Fibroblast of skin of left biceps (primary cell): ENCODE data around the gene GLYATL2.

ENCODE experiments used
- DNase-seq, 2 experiments: peaks; one replicate each; pipeline ENCODE4 v3.0.0-alpha.2; 2013; ENCODE audit warnings: low read depth in 2 of 2

GLYATL2 gene

DNA sequence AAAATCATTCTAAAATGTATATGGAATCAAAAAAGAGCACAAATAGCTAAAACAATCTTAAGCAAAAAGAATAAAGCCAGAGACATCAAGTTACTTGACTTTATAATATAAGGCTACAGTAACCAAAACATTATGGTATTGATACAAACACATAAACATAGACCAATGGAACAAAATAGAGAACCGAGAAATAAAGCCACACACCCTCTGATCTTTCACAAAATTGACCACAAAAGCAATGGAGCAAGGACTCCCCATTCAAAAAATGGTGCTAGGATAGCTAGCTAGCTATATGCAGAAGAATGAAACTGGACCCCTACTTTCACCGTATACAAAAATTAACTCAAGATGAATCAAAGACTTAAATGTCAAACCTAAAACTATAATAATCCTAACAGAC, 43.2 kb downstream of the GLYATL2 start:
- DNase-seq = no peak

DNA sequence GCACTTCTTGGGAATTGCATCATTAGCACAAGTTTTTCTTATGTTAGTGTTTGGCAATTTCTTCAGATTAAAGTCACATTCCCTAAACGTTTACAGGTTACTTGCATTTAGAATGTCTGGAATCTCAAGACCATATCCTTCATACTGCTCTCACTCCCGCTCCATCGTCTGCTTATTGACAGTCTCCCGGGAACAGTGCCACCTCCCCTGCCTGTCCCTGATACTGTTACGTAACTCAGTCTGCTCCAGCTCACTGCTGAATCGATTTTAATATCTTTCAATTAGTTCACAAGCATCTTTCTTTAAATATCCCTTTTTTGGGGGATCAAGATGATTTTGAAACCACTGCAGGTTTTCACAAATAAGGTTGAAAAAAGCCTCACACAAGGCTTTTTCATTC, 48.2 kb downstream of the GLYATL2 start:
- no peak for DNase-seq

DNA sequence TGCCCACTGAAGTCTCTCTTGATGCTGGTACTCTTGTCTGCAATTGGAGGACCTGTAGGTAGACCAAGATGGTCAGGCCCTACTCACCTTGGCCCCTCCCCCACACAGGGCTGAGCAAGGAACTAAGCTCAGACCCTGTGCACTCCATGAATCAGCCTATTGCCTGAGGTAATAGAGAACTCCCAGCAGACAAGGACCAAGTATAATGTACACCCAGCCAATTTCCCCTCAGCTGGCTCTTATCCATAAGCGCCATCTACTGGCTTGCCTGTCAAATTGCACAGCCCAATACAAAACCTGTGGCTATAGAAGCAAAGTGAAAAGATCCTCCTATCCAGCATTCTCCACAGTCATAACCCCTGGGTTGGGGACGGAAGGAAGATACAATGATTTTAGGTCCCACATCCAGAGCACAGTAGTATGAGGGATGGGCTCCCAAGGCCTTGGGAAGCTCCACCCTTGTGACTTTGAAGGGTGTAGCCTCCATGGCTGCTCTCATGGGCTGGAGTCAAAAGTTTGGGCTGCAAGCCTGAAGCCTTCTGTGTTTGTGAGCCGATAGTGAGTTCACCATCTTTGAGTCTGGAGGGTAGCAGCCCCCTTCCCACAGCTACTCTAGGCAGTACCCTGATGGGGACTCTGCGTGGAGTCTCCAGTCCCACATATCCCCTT, 56.0 kb downstream of the GLYATL2 start:
- DNase-seq = no peak

DNA sequence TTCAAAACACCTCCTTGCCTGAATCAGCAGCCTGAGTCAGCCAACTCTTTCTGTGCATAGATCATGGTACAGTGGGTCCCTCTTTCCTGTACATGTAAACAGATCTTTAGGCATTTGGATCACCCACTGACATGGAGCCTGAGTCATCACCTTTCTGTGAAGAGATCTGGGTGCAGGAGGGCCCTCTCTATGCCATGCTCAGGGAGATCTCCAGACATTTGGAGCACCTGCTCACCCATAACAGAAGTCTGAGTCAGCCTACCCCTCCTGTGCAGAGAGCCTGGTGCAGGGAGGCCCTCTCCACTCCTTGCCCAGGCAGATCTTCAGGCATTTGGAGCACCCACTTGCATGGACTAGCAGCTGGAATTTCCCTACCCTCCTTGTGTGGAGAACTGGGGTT, 56.6 kb downstream of the GLYATL2 start:
- no peak for DNase-seq

DNA sequence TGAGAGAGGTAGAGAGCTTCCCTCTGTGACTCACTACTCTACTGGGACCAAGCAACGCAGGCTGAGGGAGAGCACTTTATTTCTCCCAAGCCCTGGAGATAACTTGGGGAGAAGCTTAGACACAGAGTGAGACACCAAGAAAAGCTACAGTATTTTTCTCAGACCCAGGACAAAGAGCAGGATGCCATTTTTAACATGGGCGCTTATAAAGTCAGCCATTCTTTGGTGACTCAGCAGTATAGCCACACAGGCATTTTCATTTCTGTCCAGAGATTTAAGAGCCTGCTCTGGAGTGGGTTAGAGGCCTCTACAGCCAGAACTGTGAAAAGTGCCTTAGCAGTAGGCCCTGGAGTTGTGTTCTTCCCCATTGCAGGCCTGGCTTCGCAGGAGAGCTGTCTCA, 57.8 kb downstream of the GLYATL2 start:
- no peak for DNase-seq

DNA sequence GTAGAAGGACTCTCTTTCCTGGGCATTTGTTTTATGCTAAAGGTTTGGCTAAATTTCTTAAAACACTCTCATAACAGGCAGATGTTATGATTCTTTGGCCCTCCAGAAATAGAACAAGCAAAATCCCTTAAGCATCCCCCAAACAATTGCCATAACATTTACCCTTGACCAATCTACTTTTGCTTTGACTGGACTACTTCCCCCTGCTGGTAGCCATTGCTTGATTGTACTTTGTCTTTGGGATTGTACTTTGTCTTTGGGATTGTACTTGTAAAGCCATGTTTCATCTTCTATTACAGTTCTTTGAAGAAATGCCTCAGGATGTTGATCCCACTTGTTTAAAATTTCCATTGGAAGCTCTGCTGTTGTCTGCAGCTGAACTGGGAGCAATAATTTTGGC, 59.5 kb downstream of the GLYATL2 start:
- no peak for DNase-seq
